Tibial artery (tissue), 4 donors: Measurements from ENCODE around the gene ELAVL3.

Experiments
- DNase-seq, 2 donors: peaks; one replicate each; pipeline ENCODE4 v3.0.0-alpha.2; 2019
- H3K27ac ChIP-seq, 2 donors: fragments of 200-600 bp; sonication (generic) in 1 of 2; 1 replicate in 1 of 2; 2 replicates in 1 of 2; pipeline ENCODE4 v1.5.1; 2018 to 2019; ENCODE audit warnings: mild to moderate bottlenecking in 1 of 2
- H3K27me3 ChIP-seq, 2 donors: fragments of 200-600 bp; sonication (generic) in 1 of 2; one replicate each; pipeline versions ENCODE4 v1.5.1 to v1.6.0; 2016 to 2019
- H3K36me3 ChIP-seq, 3 donors: fragments of 200-600 bp; sonication (generic) in 2 of 3; one replicate each; pipeline ENCODE4 v1.5.1; 2016 to 2019; ENCODE audit warnings: mild to moderate bottlenecking in 2 of 3
- H3K4me1 ChIP-seq, 4 donors: fragments of 200-600 bp; sonication (generic) in 2 of 4; 1 replicate in 3 of 4; 2 replicates in 1 of 4; pipeline ENCODE4 v1.5.1; 2016 to 2019
- H3K4me3 ChIP-seq, 2 donors: fragments of 200-600 bp; sonication (generic) in 1 of 2; 1 replicate in 1 of 2; 2 replicates in 1 of 2; pipeline ENCODE4 v1.5.1; 2018 to 2019; ENCODE audit warnings: mild to moderate bottlenecking in 2 of 2
- H3K9me3 ChIP-seq, 3 donors: fragments of 200-600 bp; sonication (generic) in 1 of 3; one replicate each; pipeline ENCODE4 v1.5.1; 2016 to 2019
- CTCF ChIP-seq, 2 experiments: fragments of 200-600 bp in 1 of 2; fragments of 450-650 bp in 1 of 2; IDR thresholded peaks; one replicate each; pipeline ENCODE4 v1.5.1; 2017 to 2019; ENCODE audit warnings: antibody characterized with exemption in 2 of 2, mild to moderate bottlenecking in 1 of 2, moderate library complexity in 1 of 2
- intact Hi-C: fragments of 100-400 bp; cut with DNase I; formaldehyde crosslinking; loops from one replicate; pipeline ENCODE4 v1.15.0; 2023; ENCODE audit warnings: low total_unique reads

ELAVL3 gene

GRCh38 chr19:11485245-11485837 is 4.5 kb upstream of the ELAVL3 start:
- H3K27me3 ChIP-seq, result peaks cover 22 to 72% of the 10 kb centered on the region in 2 donors
- no peaks in the 10 kb centered on the region for H3K9me3 ChIP-seq
- no peak for DNase-seq
- intact Hi-C loops, result no loop called here
- no peak overlapping the region for H3K4me3 ChIP-seq
- peaks cover 23 to 68% (median 44%) of the 10 kb centered on the region in 3 donors for H3K36me3 ChIP-seq
- peaks cover 8 to 26% (median 25%) of the 10 kb centered on the region in 4 donors for H3K4me1 ChIP-seq
- TF ChIP-seq CTCF (IDR thresholded peaks at IDR 0.05), result no peak
- H3K27ac ChIP-seq, result no peak overlapping the region

- DNase-seq, result no peak
- Histone ChIP-seq H3K4me1 (peaks cover 8 to 37% (median 36%) of the 10 kb centered on the region in 4 donors), H3K27me3 (peaks cover 22 to 84% of the 10 kb centered on the region in 2 donors), H3K36me3 (peaks cover 20 to 53% (median 39%) of the 10 kb centered on the region in 3 donors), H3K4me3 (no peak overlapping the region), H3K9me3 (no peaks in the 10 kb centered on the region), H3K27ac (no peak overlapping the region)
- intact Hi-C loops, result no loop called here
- TF ChIP-seq CTCF (IDR thresholded peaks at IDR 0.05), result no peak
Observed at GRCh38 chr19:11483366-11484111, 2.7 kb upstream of the ELAVL3 start.

- TF ChIP-seq CTCF (IDR thresholded peaks at IDR 0.05), result peak; percentile 91 to 96
- Histone ChIP-seq H3K4me1 (peaks cover 8 to 37% (median 36%) of the 10 kb centered on the region in 4 donors), H3K27me3 (peaks cover 22 to 83% of the 10 kb centered on the region in 2 donors), H3K9me3 (no peaks in the 10 kb centered on the region), H3K4me3 (peak overlapping the region; percentile 16 to 44), H3K36me3 (peaks cover 18 to 43% (median 34%) of the 10 kb centered on the region in 3 donors), H3K27ac (peak overlapping the region in 1 of 2 donors; percentile 10)
- DNase-seq, result peak; percentile 78 to 89
- intact Hi-C loops, result no loop called here
Observed at GRCh38 chr19:11482384-11483050, 1.7 kb upstream of the ELAVL3 start.

- peaks cover 22 to 76% of the 10 kb centered on the region in 2 donors for H3K27me3 ChIP-seq
- H3K4me3 ChIP-seq, result peak overlapping the region; percentile 16 to 44
- H3K9me3 ChIP-seq, result no peaks in the 10 kb centered on the region
- peak overlapping the region in 1 of 2 donors; percentile 10 for H3K27ac ChIP-seq
- intact Hi-C loops, result loop anchor here (1.0 kb wide), 1 partner anchor 188 kb away; no protein-coding TSS in a partner anchor
- no peak for TF ChIP-seq CTCF (IDR thresholded peaks at IDR 0.05)
- peaks cover 8 to 37% (median 36%) of the 10 kb centered on the region in 4 donors for H3K4me1 ChIP-seq
- DNase-seq, result peak; percentile 69 to 83
- H3K36me3 ChIP-seq, result peaks cover 11 to 35% (median 26%) of the 10 kb centered on the region in 3 donors
Observed at GRCh38 chr19:11481534-11482383, 913 bp upstream of the ELAVL3 start.
